Heart left ventricle (tissue), 16 donors: ENCODE results near the gene B3GNT7. TPM values are rescaled to one million over a fixed set of nuclear protein-coding genes. Genes with fewer than 3 reads are reported as not detected.
A peak's percentile ranks its signal among the peaks of the same experiment; 100 is the strongest.

Experiments
- ATAC-seq, 4 donors: fragments of 200-7000 bp; cut with Tn5 transposase; one replicate each; pipeline ENCODE4 v1.9.1; 2020 to 2022; ENCODE audit warnings: moderate library complexity in 4 of 4, mild to moderate bottlenecking in 3 of 4, moderate number of reproducible peaks in 1 of 4
- DNase-seq, 5 donors: peaks; one replicate each; pipeline ENCODE4 v3.0.0-alpha.2; 2020
- H3K27ac ChIP-seq, 12 donors: fragments of 200-600 bp; sonication (generic) in 4 of 12; one replicate each; pipeline versions ENCODE4 v1.5.0 to v1.8.0; 2016 to 2022; ENCODE audit warnings: mild to moderate bottlenecking in 2 of 12
- H3K27me3 ChIP-seq, 9 donors: fragments of 200-600 bp; sonication (generic) in 2 of 9; one replicate each; pipeline versions ENCODE4 v1.5.1 to v1.8.0; 2016 to 2022; ENCODE audit warnings: mild to moderate bottlenecking in 3 of 9
- H3K36me3 ChIP-seq, 9 donors: fragments of 200-600 bp; sonication (generic) in 2 of 9; one replicate each; pipeline versions ENCODE4 v1.5.0 to v1.8.0; 2018 to 2022; ENCODE audit warnings: mild to moderate bottlenecking in 2 of 9
- H3K4me1 ChIP-seq, 12 donors: fragments of 200-600 bp; sonication (generic) in 4 of 12; one replicate each; pipeline versions ENCODE4 v1.5.0 to v1.8.0; 2016 to 2022; ENCODE audit warnings: mild to moderate bottlenecking in 3 of 12
- H3K4me3 ChIP-seq, 12 donors: fragments of 200-600 bp; sonication (generic) in 4 of 12; one replicate each; pipeline versions ENCODE4 v1.5.0 to v1.8.0; 2017 to 2022; ENCODE audit warnings: mild to moderate bottlenecking in 9 of 12, moderate library complexity in 4 of 12
- H3K9me3 ChIP-seq, 12 donors: fragments of 200-600 bp; sonication (generic) in 4 of 12; one replicate each; pipeline versions ENCODE4 v1.5.0 to v1.8.0; 2016 to 2022; ENCODE audit warnings: mild to moderate bottlenecking in 1 of 12
- POLR2A ChIP-seq, 2 donors: fragments of 450-650 bp; IDR thresholded peaks; one replicate each; pipeline ENCODE4 v1.6.1; 2017; ENCODE audit warnings: antibody characterized with exemption in 2 of 2, mild to moderate bottlenecking in 2 of 2, moderate library complexity in 2 of 2
- WGBS, 4 donors: extraction: QIAGEN DNeasy Blood & Tissue Kit in 2 of 4; methylation state at CpG; one replicate each; pipeline versions ENCODE4 v1.1.5 to v1.1.7; 2013 to 2018; 5-methylcytosine and 5-hydroxymethylcytosine counted together
- intact Hi-C, 10 donors: fragments of 100-400 bp; cut with DNase I; formaldehyde crosslinking; loops; one replicate each; pipeline versions ENCODE4 v1.11.1 to v1.14.2; 2022
- polyA plus RNA-seq, 2 donors: library from polyadenylated mRNA; stranded (reverse); fragments of 200-250 nt; gene quantifications; one replicate each; pipeline ENCODE4 v1.2.3, GENCODE V29; 2013
- total RNA-seq, 9 donors: library from RNA; depleted of rRNA in 2 of 9; stranded (reverse); fragments of >200 nt in 2 of 9; fragmentation: NEBNext Ultra II Directional in 3 of 9; extraction: Animal tissue kit (Norgen Biotek cat#: 25700) in 3 of 9; gene quantifications; one replicate each; pipeline versions ENCODE4 v1.1.0 to v1.2.4, GENCODE V29; 2016 to 2023
- TF ChIP-seq, protein P1 (sequence below), 12 donors: fragments of 200-600 bp; sonication (generic) in 4 of 12; IDR thresholded peaks; one replicate each; pipeline versions ENCODE4 v1.5.0 to v1.8.0; 2018 to 2022; ENCODE audit warnings: antibody characterized with exemption in 12 of 12, mild to moderate bottlenecking in 5 of 12
- donor health status: ischemic (EF 13 %, LVEDD 7.1; RV severe dilation, severe dysfunction).
- donor health status: healthy with polysubstance abuse.
- donor health status: DM: no; HTN: yes; CAD: no.
- donor health status: DM: no; HTN: no; CAD: no.
- donor health status: ischemic (EF 25% LVEDD 6.9; RV normal size, moderate dysfunction).
- donor health status: ischemic (EF 25% LVEDD 5.7; RV mildly dilated, moderate dysfunction).
- donor health status: healthy.
- donor health status: DM: yes; HTN: yes; CAD: no.
- donor health status: ischemic (EF 35%, LVEDD 5.7; RV mildly dilated, moderate dysfunction).
- donor health status: nonischemic (EF 11% LVEDD 7.7; RV severe dilation, severe dysfunction).
- donor health status: DM: yes; HTN: yes; CAD: no.
- donor health status: PGD.
- donor health status: ischemic (EF 29% LVEDD 5.4; RV normal size, mild dysfunction).
- donor health status: nonischemic (EF 23%, LVEDD 6.1; RV moderate dilation, normal function).

Gene B3GNT7
- total and polyA plus RNA-seq, 11 donors, result 0.68 to 52.4 (median 5.2) TPM

DNA sequence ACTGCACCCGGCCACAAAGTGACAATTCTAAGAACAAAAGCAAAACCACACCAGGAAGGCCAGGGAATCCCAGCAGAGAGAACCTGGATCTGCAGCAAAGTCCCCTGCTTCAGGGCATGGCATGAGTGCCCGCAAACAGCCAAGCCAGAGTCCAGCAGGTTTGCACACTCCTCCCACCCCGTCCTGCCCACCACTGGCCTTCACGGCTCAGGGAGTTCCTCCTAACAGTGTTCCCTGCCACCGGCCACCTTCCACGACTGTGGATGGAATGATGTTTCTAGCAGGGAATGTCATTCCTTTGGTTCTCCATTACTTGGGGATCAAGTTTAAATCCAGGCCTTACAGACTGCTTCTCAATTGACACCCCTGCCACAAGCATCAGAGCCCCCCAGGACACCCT, 42.0 kb upstream of the B3GNT7 start:
- WGBS, 4 donors, result 94 to 96% (median 96%) methylated on average over 4 to 5 of the region's 6 CpGs
- ATAC-seq, result no peak
- intact Hi-C loops, result no loop called here

DNA sequence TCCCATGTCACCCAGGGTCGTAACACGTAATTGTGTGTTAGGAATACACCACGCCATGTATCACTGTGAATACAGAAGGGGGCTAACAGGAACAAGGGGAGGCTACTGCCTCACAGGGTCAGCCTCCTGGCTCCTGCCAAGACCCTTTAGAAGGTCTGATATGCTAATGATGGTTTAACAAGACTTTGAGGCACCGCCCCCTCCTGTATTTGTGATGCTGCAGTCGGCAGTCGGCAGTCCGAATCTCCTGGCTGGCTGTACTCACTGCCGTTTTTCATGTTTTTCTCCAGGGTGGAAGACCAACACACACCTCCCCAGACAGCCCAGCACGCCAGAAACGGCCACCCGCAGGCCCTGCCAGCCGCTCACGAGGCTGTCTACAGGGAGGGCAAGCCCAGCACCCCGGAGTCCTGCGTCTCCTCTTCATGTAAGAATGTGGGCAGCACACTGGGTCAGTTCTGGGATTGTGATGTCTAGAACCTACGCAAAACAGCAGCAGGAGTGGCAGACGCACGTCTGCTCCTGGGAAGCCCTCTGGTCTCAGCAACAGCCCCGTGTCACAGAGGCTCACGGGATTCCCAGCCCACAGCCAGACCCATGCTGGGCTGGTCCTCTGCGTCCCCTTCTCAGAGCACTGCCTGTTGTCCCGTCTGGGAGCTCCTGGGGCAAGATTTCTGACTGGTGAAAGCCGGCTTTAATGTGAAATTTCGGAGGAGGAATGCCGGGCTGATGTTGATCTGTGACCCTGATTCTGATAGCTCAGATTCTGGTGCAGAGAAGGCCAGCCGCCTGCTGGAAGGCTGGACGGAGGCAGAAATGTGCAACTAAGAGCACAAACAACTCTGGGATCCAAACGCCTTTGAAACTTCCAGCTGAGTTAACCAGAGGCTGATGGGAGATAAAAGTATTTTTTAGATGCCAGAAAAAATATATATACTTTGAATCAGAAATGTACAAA, 39.7 kb upstream of the B3GNT7 start:
- no peaks in the 10 kb centered on the region for H3K9me3 ChIP-seq
- H3K27ac ChIP-seq, result peak overlapping the region in 9 of 12 donors; percentile 6 to 76 (median 59)
- no peaks in the 10 kb centered on the region for H3K27me3 ChIP-seq
- H3K36me3 ChIP-seq, result peaks cover 0 to 2% (median 0%) of the 10 kb centered on the region in 9 donors
- no peak for TF ChIP-seq POLR2A (IDR thresholded peaks at IDR 0.05)
- TF ChIP-seq, protein P1, sequence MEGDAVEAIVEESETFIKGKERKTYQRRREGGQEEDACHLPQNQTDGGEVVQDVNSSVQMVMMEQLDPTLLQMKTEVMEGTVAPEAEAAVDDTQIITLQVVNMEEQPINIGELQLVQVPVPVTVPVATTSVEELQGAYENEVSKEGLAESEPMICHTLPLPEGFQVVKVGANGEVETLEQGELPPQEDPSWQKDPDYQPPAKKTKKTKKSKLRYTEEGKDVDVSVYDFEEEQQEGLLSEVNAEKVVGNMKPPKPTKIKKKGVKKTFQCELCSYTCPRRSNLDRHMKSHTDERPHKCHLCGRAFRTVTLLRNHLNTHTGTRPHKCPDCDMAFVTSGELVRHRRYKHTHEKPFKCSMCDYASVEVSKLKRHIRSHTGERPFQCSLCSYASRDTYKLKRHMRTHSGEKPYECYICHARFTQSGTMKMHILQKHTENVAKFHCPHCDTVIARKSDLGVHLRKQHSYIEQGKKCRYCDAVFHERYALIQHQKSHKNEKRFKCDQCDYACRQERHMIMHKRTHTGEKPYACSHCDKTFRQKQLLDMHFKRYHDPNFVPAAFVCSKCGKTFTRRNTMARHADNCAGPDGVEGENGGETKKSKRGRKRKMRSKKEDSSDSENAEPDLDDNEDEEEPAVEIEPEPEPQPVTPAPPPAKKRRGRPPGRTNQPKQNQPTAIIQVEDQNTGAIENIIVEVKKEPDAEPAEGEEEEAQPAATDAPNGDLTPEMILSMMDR (IDR thresholded peaks at IDR 0.05), result peak in 2 of 12 donors; percentile 6 to 15
- 56 to 59% (median 57%) methylated on average over 26 to 28 of the region's 28 CpGs for WGBS, 4 donors
- peak overlapping the region in 3 of 12 donors; percentile 4 to 33 (median 12) for H3K4me3 ChIP-seq
- H3K4me1 ChIP-seq, result peaks cover 0 to 12% (median 5%) of the 10 kb centered on the region in 12 donors
- peak in 1 of 5 donors; percentile 59 for DNase-seq
- peak; percentile 28 to 80 (median 70) for ATAC-seq
- intact Hi-C loops, result no loop called here

More for the DNA sequence above, 42.0 kb upstream of the B3GNT7 start:
- TF ChIP-seq POLR2A (IDR thresholded peaks at IDR 0.05), result no peak
- TF ChIP-seq, protein P1 (IDR thresholded peaks at IDR 0.05), result no peak
- Histone ChIP-seq H3K4me1 (peaks cover 0 to 18% (median 5%) of the 10 kb centered on the region in 12 donors), H3K36me3 (no peaks in the 10 kb centered on the region), H3K27ac (no peak overlapping the region), H3K4me3 (no peak overlapping the region), H3K9me3 (no peaks in the 10 kb centered on the region), H3K27me3 (no peaks in the 10 kb centered on the region)
- DNase-seq, result no peak

DNA sequence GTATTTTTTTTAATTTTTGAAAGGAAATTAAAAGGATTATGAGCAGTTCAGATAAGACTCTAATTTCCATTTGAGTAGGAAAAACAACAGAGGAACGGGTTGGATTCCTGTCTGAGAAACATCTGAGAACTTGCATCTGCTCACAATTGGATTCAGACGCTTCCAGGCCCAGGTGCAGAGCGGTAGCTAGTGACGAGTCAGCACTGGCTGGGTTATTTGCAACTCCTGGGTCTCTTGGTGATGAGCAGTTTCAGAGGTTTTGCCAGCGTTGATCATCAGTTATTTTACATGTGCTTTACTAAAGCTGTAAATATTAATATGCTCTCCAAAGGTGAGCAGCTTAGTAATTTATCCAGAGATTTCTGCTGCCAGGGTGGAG, 39.1 kb upstream of the B3GNT7 start:
- 68 to 83% (median 75%) methylated on average over 5 of the region's 5 CpGs for WGBS, 4 donors
- Histone ChIP-seq H3K27ac (peak overlapping the region in 4 of 12 donors; percentile 38 to 75 (median 66)), H3K27me3 (no peaks in the 10 kb centered on the region), H3K4me1 (peaks cover 0 to 18% (median 5%) of the 10 kb centered on the region in 12 donors), H3K4me3 (no peak overlapping the region), H3K36me3 (peaks cover 0 to 6% (median 0%) of the 10 kb centered on the region in 9 donors), H3K9me3 (no peaks in the 10 kb centered on the region)
- TF ChIP-seq POLR2A (IDR thresholded peaks at IDR 0.05), result no peak
- TF ChIP-seq, protein P1 (IDR thresholded peaks at IDR 0.05), result no peak
- no peak for ATAC-seq
- intact Hi-C loops, result no loop called here
- DNase-seq, result no peak

DNA sequence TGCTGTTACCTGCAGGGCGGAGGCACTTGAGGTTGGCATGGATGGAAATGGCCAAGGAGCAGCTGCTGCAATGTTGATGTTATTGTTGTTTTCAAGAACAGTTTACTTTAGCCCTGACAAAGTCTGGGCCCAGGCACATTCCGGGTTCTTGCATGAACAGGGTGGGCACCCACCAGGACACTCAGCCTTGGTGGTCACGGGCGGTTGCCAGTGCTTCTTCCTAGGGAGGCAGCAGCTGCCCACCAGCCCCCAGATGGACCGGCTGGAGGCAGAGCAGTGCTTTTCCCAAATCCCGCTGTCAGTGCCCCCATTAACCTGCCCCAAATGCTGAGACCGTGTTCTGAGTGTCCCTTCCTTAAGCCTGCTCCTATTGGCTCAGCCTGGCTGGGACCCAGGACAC, 38.5 kb upstream of the B3GNT7 start:
- intact Hi-C loops, result no loop called here
- H3K27me3 ChIP-seq, result no peaks in the 10 kb centered on the region
- 92 to 97% (median 94%) methylated on average over 6 to 7 of the region's 7 CpGs for WGBS, 4 donors
- peaks cover 0 to 6% (median 0%) of the 10 kb centered on the region in 9 donors for H3K36me3 ChIP-seq
- no peak overlapping the region for H3K4me3 ChIP-seq
- peaks cover 0 to 24% (median 5%) of the 10 kb centered on the region in 12 donors for H3K4me1 ChIP-seq
- no peak for ATAC-seq
- H3K9me3 ChIP-seq, result no peaks in the 10 kb centered on the region
- no peak for DNase-seq
- H3K27ac ChIP-seq, result peak overlapping the region in 1 of 12 donors; percentile 8
- no peak for TF ChIP-seq POLR2A (IDR thresholded peaks at IDR 0.05)
- TF ChIP-seq, protein P1 (IDR thresholded peaks at IDR 0.05), result no peak
